ENCODE results near the gene VWA8.
"Not testable (repeated sequence)": the region's sequence is repeated elsewhere in the genome, so short reads cannot be mapped to it uniquely, and the experiment has no call there.

Gene VWA8

DNA sequence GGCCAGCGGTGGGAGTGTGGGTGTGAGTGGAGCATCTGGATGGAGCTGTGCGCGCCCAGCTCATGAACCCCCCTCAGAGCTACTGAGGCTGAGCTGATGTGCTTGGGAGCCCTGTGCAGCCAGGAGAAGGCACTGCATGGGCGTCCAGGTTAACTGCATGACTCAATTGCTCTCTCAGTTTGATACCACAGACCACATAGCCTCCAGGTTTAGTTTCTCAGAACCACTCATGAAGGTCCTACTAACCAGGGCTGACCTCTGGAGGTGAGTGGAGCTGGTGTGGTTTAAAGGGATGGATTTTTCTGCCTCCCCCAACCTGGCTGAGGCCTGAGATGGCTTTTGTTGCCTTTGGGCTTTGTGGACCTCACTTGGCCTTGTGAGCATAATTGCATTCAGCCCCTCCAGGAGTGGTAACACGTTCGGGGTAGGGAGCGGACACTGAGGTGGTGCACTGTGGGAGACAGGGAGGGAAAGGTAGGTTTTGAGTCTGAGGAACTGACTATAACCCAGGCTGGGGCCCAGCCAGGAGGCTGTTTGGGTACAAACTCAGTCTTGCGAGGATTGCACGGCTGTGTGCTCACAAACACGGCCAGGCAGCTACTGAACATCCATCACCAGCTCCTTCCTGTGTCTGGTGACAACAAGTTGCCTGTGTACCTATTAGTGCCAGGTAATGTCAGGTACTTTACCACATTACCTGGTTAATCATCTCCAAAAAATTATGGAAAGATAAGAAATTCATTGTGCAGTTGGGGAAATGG is 406.1 kb downstream of the VWA8 start:
- DNase-seq (ENCODE audit: low spot score): no peak

- DNase-seq (ENCODE audit: low spot score): no peak
Observed at GRCh38 chr13:41554180-41554579, 406.7 kb downstream of the VWA8 start.

DNA sequence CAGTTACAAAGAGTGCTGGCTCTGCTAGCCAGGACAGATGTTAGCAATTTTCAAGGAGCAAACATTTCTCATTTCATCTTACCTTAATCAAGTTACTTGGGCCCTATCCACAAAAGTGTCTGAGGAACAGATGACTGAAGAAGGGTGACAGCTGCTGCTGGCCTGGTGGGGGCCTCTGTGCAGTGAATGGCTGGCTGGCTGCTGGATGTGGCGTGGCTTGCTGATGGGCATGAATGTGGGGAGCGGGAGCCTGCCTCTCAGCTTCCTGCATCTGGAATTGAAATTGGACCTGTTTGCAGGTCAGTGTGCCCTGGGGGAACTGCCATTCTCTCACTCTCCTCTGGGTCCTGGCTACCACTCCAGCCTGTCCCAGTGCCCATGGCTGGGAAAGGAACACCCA is 408.9 kb downstream of the VWA8 start:
- no peak for DNase-seq (ENCODE audit: low spot score)

DNA sequence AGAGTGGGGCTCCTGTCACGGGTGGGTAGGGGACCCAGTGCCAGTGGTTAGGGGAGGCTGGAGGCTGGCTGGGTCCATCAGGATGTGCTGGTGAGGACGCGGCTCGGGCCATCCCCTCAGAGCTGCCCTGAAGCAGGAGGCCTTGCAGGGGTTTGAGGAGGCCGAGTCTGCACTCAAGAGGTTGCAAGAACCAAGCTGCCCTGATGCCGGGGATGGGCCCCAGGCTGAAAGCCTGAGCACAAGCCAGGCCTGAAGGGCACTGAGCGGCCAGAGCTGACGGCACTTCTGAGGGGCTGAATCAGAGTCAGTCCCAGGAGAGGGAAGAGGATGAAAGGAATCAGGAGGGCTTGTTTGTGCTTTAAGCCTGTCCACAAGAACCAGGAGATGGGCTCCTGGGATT is 410.6 kb downstream of the VWA8 start:
- DNase-seq (ENCODE audit: low spot score): no peak

GRCh38 chr13:41549491-41549890 is 411.4 kb downstream of the VWA8 start:
- no peak for DNase-seq (ENCODE audit: low spot score)

GRCh38 chr13:41548910-41549309 is 412.0 kb downstream of the VWA8 start:
- DNase-seq (ENCODE audit: low spot score): no peak

DNA sequence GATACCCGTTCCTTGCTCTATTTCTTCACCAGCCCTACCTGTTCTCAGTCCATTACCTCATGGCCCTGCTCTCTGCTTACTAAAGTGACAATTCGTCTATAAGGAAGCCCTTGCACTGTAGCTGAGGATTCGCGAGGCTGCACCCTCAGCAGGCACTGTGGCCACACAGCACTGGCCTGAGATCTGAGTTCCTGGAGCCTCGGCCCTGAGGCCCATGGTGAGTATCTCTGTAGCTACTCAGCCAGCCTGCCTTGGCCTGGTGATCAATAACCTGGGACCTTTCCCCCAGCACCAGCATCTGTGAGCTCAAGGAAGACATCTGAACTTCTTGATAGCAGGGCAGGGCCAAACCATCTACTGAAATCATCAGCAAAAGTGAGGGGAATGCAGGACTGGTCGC is 412.9 kb downstream of the VWA8 start:
- DNase-seq (ENCODE audit: low spot score): no peak

DNA sequence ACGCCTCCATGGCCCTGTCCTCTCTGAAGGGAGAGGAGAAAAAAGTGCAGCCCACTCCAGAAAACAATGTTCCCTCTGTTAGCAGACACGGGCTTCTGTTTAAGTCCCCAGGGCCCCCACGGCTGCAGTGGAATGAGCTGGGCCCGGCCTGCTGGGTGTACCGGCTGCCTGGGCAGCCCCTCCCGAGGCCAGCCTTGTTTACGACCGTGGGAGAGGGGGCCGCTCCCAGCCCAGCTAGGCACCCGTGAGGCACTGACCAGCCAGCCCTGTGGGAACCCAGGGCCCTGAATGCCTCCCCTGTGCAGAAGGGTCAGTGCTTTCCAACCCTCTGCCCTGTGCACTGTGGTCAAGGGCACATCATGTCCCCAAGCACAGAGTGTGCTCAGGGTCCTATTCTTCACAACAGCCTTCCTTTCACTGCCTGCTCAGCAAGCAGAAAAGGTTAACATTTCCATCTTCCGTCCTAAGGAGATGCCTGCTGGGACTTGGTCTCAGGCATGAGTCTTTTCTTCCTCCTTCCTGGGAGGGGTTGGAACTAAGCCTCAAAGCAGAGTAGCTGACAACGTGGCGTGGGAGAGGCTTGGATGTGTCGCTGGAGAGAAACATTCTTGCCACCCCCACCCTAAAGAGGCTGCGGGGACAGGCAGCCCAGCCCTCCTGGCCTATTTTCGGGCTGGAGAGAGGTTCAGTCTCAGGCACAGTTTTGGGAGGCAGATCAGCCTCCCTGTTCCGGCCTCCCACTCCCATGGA is 413.5 kb downstream of the VWA8 start:
- DNase-seq (ENCODE audit: low spot score): no peak

DNA sequence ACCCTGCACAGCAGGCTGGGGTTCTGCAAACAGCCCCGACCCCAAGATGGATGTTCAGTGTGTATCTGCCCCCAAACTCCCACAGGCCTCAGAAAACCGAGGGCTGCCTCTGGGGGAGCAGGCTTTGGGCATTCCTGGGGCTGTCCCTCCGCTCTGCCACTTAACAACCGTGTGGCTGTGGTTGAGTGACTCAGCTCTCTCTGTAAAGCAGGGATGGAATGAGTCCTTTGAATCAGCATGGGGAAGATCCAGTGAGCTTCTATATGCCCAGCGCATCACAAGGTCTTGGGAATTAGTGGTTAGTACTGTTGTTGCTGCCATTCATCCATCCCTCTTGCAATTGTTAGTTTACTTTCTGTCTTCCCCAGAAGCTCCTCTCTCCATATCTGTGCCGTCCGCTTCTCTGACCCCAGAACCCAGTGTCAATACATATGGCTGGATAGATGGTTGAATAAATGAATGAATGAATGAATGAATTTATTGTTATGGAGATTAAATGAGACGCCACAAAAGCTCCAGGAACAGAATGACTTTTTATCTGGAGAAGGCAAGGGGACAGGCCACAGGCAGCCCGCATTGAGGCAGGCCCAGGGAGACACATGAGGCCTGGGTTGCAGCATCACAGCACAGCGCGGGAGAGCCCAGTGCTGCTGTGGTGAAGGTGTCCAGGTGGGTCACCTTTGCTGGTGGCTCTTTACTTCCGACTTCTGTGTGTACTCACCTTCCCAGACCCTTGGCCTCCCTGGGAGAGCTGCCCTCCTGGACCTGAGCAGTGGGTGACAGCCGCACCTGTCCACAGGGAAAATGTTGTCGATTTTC is 414.3 kb downstream of the VWA8 start:
- DNase-seq (ENCODE audit: low spot score): no peak

DNA sequence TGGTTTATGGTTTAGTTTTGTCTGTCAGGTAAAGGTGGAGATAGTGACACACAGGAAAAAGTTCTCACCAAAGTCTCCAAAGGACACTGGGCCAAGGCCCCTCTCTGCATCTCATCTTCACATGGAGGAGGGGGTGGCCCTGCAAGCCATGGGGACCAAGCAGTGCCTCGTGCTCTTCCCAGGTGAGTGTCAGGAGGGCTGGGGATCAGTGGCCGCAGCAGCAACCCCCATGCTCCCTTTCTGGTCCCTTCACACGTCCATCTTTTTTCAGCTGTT is 415.5 kb downstream of the VWA8 start:
- no peak for DNase-seq (ENCODE audit: low spot score)

DNA sequence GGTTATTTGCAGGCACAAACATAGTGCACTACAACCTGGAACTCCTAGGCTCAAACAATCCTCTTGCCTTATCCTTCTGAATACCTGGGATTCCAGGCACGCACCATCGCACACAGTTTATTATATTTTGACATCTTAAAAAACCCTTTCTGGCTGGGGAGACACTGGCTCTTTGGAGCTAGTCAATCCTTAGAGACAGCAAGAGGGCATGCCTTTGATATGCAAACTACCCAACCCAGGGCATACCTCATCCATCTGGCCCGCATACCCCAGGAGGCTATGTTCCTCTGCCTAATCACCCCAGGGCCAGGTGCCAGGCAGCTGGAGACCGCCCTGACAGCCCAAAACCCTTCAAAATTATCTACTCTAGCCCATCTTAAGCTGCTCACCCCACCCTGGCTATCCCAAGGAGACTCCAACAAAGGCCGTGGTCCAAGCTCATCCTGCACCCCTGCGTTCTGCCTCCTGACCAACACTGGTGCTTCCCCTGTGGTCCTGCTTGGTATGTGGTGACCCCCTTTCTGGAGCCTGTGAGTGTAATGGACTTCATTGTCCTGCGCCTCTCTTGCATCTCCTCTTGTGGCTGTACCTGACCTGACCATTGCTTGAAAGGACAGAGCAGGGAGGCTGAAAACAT is 417.1 kb downstream of the VWA8 start:
- DNase-seq (ENCODE audit: low spot score): no peak

DNA sequence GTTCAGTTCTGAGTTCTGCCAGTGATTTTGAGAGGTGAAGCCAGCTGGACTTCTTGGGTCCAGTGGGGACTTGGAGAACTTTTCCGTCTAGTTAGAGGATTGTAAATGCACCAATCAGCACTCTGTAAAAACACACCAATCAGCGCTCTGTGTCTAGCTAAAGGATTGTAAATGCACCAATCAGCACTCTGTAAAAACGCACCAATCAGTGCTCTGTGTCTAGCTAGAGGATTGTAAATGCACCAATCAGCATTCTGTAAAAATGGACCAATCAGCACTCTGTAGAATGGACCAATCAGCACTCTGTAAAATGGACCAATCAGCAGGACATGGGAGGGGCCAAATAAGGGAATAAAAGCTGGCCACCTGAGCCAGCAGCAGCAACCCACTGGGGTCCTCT is 418.1 kb downstream of the VWA8 start:
- DNase-seq (ENCODE audit: low spot score): not testable (repeated sequence)

- DNase-seq (ENCODE audit: low spot score): no peak
Observed at GRCh38 chr13:41542281-41542680, 418.6 kb downstream of the VWA8 start.

GRCh38 chr13:41541142-41541938 is 419.6 kb downstream of the VWA8 start:
- no peak for DNase-seq (ENCODE audit: low spot score)

DNA sequence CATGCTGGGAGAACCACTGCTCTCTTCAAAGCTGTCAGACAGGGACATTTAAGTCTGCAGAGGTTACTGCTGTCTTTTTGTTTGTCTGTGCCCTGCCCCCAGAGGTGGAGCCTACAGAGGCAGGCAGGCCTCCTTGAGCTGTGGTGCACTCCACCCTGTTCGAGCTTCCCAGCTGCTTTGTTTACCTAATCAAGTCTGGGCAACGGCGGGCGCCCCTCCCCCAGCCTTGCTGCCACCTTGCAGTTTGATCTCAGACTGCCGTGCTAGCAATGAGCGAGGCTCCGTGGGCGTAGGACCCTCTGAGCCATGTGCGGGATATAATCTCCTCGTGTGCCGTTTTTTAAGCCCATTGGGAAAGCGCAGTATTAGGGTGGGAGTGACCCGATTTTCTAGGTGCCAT is 420.7 kb downstream of the VWA8 start:
- not testable (repeated sequence) for DNase-seq (ENCODE audit: low spot score)

DNA sequence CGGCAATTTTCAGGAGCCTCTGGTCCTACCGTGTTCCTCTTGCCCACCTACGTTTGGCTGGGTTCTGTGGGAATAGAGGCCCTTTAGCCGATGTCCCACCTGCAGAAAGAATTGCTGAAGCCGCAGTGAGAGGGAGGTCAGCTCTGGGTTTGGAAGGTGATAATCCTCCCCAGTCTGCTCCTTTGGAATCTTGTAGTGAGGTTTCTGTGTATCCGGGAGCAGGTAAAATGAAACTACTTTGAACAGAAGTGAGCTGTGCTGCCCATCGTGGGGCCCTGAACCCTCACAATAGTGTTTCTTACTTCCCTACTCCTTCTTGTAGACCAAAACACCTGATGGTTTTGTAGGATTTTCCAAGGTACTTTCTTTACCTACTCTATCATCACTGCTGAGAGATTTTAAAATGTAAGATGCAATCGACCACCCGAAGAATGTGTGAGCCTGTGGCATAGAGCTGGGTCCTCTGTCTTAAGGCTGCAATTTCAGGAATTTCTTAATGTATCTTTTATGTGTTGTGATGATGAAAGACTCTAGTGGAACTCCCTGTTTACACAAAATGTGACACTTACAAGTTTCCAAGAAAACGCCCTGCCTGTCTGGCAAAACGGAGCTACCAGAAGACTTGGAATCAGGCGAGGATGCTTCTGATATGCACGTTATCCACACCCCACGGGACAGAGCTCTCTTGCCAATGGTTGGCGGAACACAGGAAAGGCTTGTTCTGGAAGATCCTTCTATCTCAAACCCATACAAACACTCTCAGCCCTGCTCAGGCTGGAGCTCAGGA is 427.4 kb downstream of the VWA8 start:
- no peak for DNase-seq (ENCODE audit: low spot score)

DNA sequence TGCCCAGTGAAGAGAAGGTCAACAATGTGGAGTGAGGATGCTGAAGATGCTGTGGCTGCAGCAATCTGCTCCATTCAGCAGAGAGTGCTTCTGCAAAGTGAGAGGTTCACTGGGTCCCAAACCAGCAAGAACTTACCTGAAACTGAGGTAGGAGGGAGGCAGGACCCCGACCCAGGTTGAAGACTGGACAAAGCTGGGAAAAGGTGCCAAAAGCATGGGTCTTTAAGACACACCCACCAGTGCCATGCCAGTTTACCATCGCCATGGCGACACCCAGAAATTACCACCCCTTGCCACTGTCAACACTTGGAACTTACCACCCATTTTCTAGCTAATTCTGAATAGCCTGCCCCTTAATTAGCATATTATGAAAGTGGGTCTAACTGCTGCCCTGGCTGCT is 432.9 kb downstream of the VWA8 start:
- no peak for DNase-seq (ENCODE audit: low spot score)

- no peak for DNase-seq (ENCODE audit: low spot score)
Observed at GRCh38 chr13:41520660-41521630, 440.0 kb downstream of the VWA8 start.

DNA sequence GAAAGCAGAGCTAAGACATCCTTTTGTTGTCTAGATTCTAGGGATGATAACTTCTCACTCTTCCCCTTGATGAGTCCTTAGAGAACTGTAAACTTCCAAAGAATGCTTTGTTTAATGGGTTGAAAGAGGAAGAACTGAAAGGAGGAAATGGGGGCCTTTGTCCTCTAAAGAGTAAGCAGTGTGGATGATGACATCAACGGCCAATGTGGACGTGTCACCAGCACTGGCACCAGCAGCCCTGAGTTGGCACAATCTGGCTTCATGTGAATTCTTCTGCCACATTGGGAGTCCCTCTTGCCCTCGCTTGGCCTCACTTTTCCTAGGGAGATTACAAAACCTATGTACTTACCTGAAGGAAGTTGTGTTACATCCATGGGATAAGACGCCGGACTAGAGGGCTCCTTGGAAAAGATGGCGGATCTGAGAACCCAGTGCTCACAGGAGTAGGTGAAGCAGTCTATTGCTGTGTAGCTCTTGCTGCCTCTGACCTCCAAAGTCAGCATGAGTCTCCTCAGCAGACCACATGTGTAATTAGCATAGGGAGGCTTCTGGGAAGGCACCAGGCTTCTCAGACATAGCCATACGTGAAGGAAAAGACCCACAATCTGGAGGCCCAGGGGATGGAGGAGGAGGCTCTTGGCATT is 440.8 kb downstream of the VWA8 start:
- DNase-seq (ENCODE audit: low spot score): no peak

Measured in iPS-NIHi11 (cell line).